Measurements from ENCODE around the gene ATP10B.

The ATP10B gene

DNA sequence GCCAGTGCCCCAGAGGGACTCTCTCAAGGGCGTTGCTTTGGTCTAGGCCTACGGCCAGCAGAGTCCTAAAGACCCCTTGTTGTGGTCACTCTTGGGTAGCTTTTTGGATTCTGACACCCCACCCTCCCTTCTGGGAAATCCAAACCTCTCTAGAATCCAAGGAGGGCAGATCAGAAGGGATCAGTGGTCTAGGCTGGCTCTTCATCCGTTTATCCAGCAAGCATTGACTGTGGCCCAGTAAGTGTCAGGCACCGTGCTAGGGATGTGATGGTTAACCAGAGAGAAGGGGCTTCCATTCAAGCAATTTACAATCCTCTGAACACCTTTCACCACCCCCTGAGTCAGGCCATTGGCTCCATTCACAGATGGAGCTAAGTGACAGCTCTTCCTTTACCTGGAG is 249.3 kb downstream of the ATP10B start:
- TF ChIP-seq CTCF (conservative IDR thresholded peaks at IDR 0.05) (no peak), ZFX (IDR thresholded peaks at IDR 0.05) (no peak)
- no peak overlapping the region for H3K27ac ChIP-seq

DNA sequence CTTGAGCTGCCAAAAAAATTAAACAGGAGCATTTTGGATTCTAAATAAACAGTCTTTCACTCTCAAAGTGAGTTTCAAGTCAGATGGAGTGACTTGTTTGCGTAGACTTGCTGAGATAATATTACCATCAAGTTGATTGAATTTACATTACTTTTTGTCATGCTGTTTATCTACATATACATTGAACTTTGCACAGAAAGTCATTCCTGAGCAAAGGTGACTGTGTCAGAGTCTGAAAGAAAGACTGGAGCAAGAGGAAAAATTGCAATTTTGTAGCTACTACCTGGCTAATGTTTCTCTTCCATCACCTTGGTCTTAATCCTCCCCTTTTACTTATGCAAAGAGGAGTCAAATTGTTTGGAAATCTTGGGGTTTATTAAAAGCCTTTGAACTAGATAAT is 251.0 kb downstream of the ATP10B start:
- TF ChIP-seq CTCF (conservative IDR thresholded peaks at IDR 0.05) (no peak), ZFX (IDR thresholded peaks at IDR 0.05) (no peak)
- no peak overlapping the region for H3K27ac ChIP-seq

DNA sequence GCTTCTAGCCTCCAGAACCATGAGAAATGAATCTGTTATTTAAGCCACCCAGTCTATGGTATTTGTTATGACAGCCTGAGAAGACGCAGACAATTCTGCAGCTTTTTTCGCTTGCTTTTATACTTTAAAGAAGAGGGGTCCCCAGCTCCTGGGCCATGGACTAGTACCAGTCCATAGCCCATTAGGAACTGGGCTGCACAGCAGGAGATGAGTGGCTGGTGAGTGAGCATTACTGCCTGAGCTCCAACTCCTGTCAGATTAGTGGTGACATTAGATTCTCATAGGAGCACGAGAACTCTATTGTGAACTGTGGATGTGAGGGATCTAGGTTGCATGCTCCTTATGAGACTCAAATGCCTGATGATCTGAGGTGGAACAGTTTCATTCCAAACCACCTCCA is 278.7 kb downstream of the ATP10B start:
- TF ChIP-seq ZFX (IDR thresholded peaks at IDR 0.05): no peak
- TF ChIP-seq CTCF (conservative IDR thresholded peaks at IDR 0.05): no peak
- no peak overlapping the region for H3K27ac ChIP-seq

DNA sequence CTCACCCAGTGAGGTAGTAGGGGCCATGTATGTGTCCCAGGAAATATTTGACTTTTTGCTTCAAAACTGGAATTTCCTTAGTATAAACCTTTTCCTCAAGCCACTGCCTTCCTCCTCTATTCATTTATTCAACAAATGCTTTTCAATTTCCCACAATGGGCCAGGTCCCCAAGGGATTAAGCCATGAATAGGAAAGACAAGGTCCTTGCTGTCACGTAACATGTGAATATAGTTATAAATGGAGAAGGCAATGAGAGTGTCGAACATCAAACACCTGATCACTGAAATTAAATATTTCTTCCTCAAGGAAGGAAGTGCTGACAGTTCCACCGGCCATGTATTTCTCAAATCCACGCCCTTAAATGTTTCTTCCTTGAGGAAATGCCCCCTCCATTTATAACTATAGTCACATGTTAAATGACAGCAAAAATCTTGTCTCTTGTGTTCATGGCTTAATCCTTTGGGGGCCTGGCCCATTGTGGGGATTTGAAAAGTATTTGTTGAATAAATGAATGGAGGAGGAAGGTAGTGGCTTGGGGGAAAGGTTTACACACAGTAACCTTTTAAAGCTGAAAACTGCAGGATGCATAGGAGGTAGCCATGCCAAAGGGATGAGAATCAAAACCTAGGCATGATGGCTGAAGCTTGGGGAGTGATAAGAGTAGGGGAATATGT is 284.8 kb downstream of the ATP10B start:
- no peak overlapping the region for H3K27ac ChIP-seq
- no peak for TF ChIP-seq CTCF (conservative IDR thresholded peaks at IDR 0.05)
- TF ChIP-seq ZFX (IDR thresholded peaks at IDR 0.05): no peak

GRCh38 chr5:160565376-160565775 is 286.6 kb downstream of the ATP10B start:
- no peak overlapping the region for H3K27ac ChIP-seq
- no peak for TF ChIP-seq CTCF (conservative IDR thresholded peaks at IDR 0.05)
- TF ChIP-seq ZFX (IDR thresholded peaks at IDR 0.05): no peak

- H3K27ac ChIP-seq: no peak overlapping the region
Measured at GRCh38 chr5:160556846-160557245, 295.2 kb downstream of the ATP10B start.

More at GRCh38 chr5:160556846-160557245, 295.2 kb downstream of the ATP10B start:
- TF ChIP-seq ZFX (IDR thresholded peaks at IDR 0.05) (no peak), CTCF (conservative IDR thresholded peaks at IDR 0.05) (no peak)
